OCI-LY3 (cell line): Measurements from ENCODE around the gene GSC2.

ENCODE experiments used
- H2AFZ ChIP-seq: fragments of 200-600, 300-600 bp; shearing (Covaris generic); 2 replicates; pipeline ENCODE4 v1.6.0; 2014; ENCODE audit warnings: antibody characterized with exemption, low read depth, low read length
- H3K27ac ChIP-seq: fragments of 200-600, 300-600 bp; sonication (generic); 2 replicates; pipeline ENCODE4 v1.5.1; 2014; ENCODE audit warnings: mild to moderate bottlenecking, low read length, moderate library complexity, mixed read lengths
- H3K27me3 ChIP-seq: fragments of 200-600, 300-600 bp; sonication (generic); 2 replicates; pipeline ENCODE4 v1.6.1; 2014; ENCODE audit warnings: low read depth, low read length, mixed read lengths
- H3K36me3 ChIP-seq: fragments of 200-600, 300-600 bp; sonication (generic); replicated peaks from 2 replicates; pipeline ENCODE3; 2014; ENCODE audit warnings: low read depth, low read length, mixed read lengths
- H3K4me1 ChIP-seq: fragments of 300-600, 200-600 bp; sonication (generic); 2 replicates; pipeline ENCODE4 v1.6.1; 2014; ENCODE audit warnings: low read length, mixed read lengths
- H3K4me2 ChIP-seq: fragments of 200-600, 300-600 bp; sonication (generic); 2 replicates; pipeline ENCODE4 v1.6.1; 2014; ENCODE audit warnings: low read length, mixed read lengths
- H3K4me3 ChIP-seq: fragments of 300-600, 200-600 bp; sonication (generic); 2 replicates; pipeline ENCODE4 v1.5.1; 2014; ENCODE audit warnings: antibody characterized with exemption, mild to moderate bottlenecking, low read length, moderate library complexity
- H3K79me2 ChIP-seq: fragments of 300-600, 200-600 bp; shearing (Covaris generic); 2 replicates; pipeline ENCODE4 v1.6.1; 2014; ENCODE audit warnings: mild to moderate bottlenecking, low read length, mixed read lengths
- H3K9ac ChIP-seq: fragments of 300-600, 200-600 bp; shearing (Covaris generic); 2 replicates; pipeline ENCODE4 v1.6.0; 2014; ENCODE audit warnings: mild to moderate bottlenecking, low read length, moderate library complexity
- H3K9me3 ChIP-seq: fragments of 200-600, 300-600 bp; shearing (Covaris generic); 2 replicates; pipeline ENCODE4 v1.6.1; 2014; ENCODE audit warnings: low read length, mixed read lengths; ENCODE audit not compliant: insufficient read depth
- H4K20me1 ChIP-seq: fragments of 200-600, 300-600 bp; sonication (generic); 2 replicates; pipeline ENCODE4 v1.6.1; 2016; ENCODE audit warnings: low read length, mixed read lengths; ENCODE audit not compliant: insufficient read depth
- CTCF ChIP-seq: fragments of 200-600, 300-600 bp; sonication (generic); IDR thresholded peaks from 2 replicates; pipeline ENCODE4 v1.5.1; 2014; ENCODE audit warnings: antibody characterized with exemption, low read length, low read depth
- EZH2phosphoT487 ChIP-seq: fragments of 200-600 bp; shearing (Covaris generic); IDR thresholded peaks from 2 replicates; pipeline ENCODE4 v1.6.1; 2018; ENCODE audit warnings: antibody characterized with exemption, mixed run types, low read depth

GSC2 gene

GRCh38 chr22:19177164-19178064 is 27.3 kb upstream of the GSC2 start:
- Histone ChIP-seq H3K9me3 (no peaks in the 10 kb centered on the region), H3K4me3 (peak overlapping the region; percentile 90), H4K20me1 (peaks cover 15% of the 10 kb centered on the region; the same call in 1 of the 2 replicates), H3K4me2 (peak overlapping the region; percentile 84), H2AFZ (no peak overlapping the region), H3K4me1 (peaks cover 40% of the 10 kb centered on the region), H3K27me3 (no peaks in the 10 kb centered on the region), H3K36me3 (peaks cover 7% of the 10 kb centered on the region), H3K27ac (peak overlapping the region; percentile 47), H3K79me2 (peaks cover 49% of the 10 kb centered on the region), H3K9ac (peak overlapping the region; percentile 83)
- TF ChIP-seq EZH2phosphoT487: no peak
- TF ChIP-seq CTCF: no peak

- Histone ChIP-seq H3K9ac (no peak overlapping the region), H3K4me1 (peaks cover 41% of the 10 kb centered on the region), H2AFZ (no peak overlapping the region), H3K79me2 (peaks cover 56% of the 10 kb centered on the region), H3K9me3 (no peaks in the 10 kb centered on the region), H3K4me2 (no peak overlapping the region), H3K27me3 (no peaks in the 10 kb centered on the region), H3K4me3 (no peak overlapping the region), H3K27ac (no peak overlapping the region), H4K20me1 (peaks cover 15% of the 10 kb centered on the region; the same call in 1 of the 2 replicates), H3K36me3 (peaks cover 7% of the 10 kb centered on the region)
- TF ChIP-seq EZH2phosphoT487 (no peak), CTCF (no peak)
Observed at GRCh38 chr22:19176732-19177131, 26.6 kb upstream of the GSC2 start.

- no peaks in the 10 kb centered on the region for H3K9me3 ChIP-seq
- no peak overlapping the region for H2AFZ ChIP-seq
- H3K4me1 ChIP-seq: peaks cover 41% of the 10 kb centered on the region
- H3K4me2 ChIP-seq: no peak overlapping the region
- TF ChIP-seq EZH2phosphoT487 (no peak), CTCF (no peak)
- H3K27ac ChIP-seq: no peak overlapping the region
- peaks cover 15% of the 10 kb centered on the region; the same call in 1 of the 2 replicates for H4K20me1 ChIP-seq
- peaks cover 7% of the 10 kb centered on the region for H3K36me3 ChIP-seq
- no peaks in the 10 kb centered on the region for H3K27me3 ChIP-seq
- H3K9ac ChIP-seq: no peak overlapping the region
- H3K4me3 ChIP-seq: no peak overlapping the region
- H3K79me2 ChIP-seq: peaks cover 61% of the 10 kb centered on the region
Observed at GRCh38 chr22:19176175-19176643, 26.1 kb upstream of the GSC2 start.

- TF ChIP-seq CTCF (no peak), EZH2phosphoT487 (no peak)
- peaks cover 7% of the 10 kb centered on the region for H3K36me3 ChIP-seq
- no peaks in the 10 kb centered on the region for H3K27me3 ChIP-seq
- no peak overlapping the region for H3K4me2 ChIP-seq
- H3K4me1 ChIP-seq: peaks cover 43% of the 10 kb centered on the region
- H3K9me3 ChIP-seq: no peaks in the 10 kb centered on the region
- H3K27ac ChIP-seq: no peak overlapping the region
- H3K4me3 ChIP-seq: no peak overlapping the region
- H2AFZ ChIP-seq: no peak overlapping the region
- peaks cover 15% of the 10 kb centered on the region; the same call in 1 of the 2 replicates for H4K20me1 ChIP-seq
- no peak overlapping the region for H3K9ac ChIP-seq
- peaks cover 66% of the 10 kb centered on the region for H3K79me2 ChIP-seq
Observed at GRCh38 chr22:19175602-19176174, 25.6 kb upstream of the GSC2 start.
